KMS-11 (cell line): Measurements from ENCODE around the gene RHOBTB3.

Source experiments
- H2AFZ ChIP-seq: fragments of 200-600 bp; sonication (generic); 2 replicates; pipeline ENCODE4 v1.6.1; 2016; ENCODE audit warnings: antibody characterized with exemption, mixed run types, low read depth
- H3K27ac ChIP-seq: fragments of 200-600 bp; sonication (generic); 2 replicates; pipeline ENCODE4 v1.6.1; 2016; ENCODE audit warnings: mild to moderate bottlenecking, mixed run types
- H3K27me3 ChIP-seq: fragments of 200-600 bp; sonication (generic); 2 replicates; pipeline ENCODE4 v1.6.1; 2017; ENCODE audit warnings: mild to moderate bottlenecking, low read depth, mixed run types, moderate library complexity; ENCODE audit not compliant: insufficient read depth
- H3K36me3 ChIP-seq: fragments of 200-600 bp; sonication (generic); 2 replicates; pipeline ENCODE4 v1.6.1; 2017; ENCODE audit warnings: mild to moderate bottlenecking, mixed run types; ENCODE audit not compliant: insufficient read depth
- H3K4me1 ChIP-seq: fragments of 200-600 bp; sonication (generic); 2 replicates; pipeline ENCODE4 v1.6.1; 2016; ENCODE audit warnings: mild to moderate bottlenecking, low read depth, mixed run types; ENCODE audit not compliant: poor library complexity, severe bottlenecking
- H3K4me2 ChIP-seq: fragments of 200-600 bp; sonication (generic); 2 replicates; pipeline ENCODE4 v1.7.0; 2016; ENCODE audit warnings: mild to moderate bottlenecking, mixed run types
- H3K4me3 ChIP-seq: fragments of 200-600 bp; sonication (generic); IDR thresholded peaks from 2 replicates; pipeline ENCODE4 v1.6.1; 2017; ENCODE audit warnings: low read depth, low read length, mixed read lengths; ENCODE audit not compliant: insufficient read depth
- H3K79me2 ChIP-seq: fragments of 200-600 bp; sonication (generic); 2 replicates; pipeline ENCODE4 v1.6.1; 2016; ENCODE audit warnings: low read depth, mixed run types; ENCODE audit not compliant: insufficient read depth
- H3K9ac ChIP-seq: fragments of 200-600 bp; sonication (generic); 2 replicates; pipeline ENCODE4 v1.6.1; 2016; ENCODE audit warnings: mild to moderate bottlenecking, mixed run types
- H4K20me1 ChIP-seq: fragments of 200-600 bp; sonication (generic); 2 replicates; pipeline ENCODE4 v1.6.1; 2016; ENCODE audit warnings: mild to moderate bottlenecking, mixed run types; ENCODE audit not compliant: insufficient read depth
- CTCF ChIP-seq: fragments of 200-600 bp; sonication (generic); conservative IDR thresholded peaks from 2 replicates; pipeline ENCODE4 v1.6.1; 2017; ENCODE audit warnings: low read depth, mild to moderate bottlenecking, antibody characterized with exemption, low read length, moderate library complexity, mixed read lengths

RHOBTB3 gene

DNA sequence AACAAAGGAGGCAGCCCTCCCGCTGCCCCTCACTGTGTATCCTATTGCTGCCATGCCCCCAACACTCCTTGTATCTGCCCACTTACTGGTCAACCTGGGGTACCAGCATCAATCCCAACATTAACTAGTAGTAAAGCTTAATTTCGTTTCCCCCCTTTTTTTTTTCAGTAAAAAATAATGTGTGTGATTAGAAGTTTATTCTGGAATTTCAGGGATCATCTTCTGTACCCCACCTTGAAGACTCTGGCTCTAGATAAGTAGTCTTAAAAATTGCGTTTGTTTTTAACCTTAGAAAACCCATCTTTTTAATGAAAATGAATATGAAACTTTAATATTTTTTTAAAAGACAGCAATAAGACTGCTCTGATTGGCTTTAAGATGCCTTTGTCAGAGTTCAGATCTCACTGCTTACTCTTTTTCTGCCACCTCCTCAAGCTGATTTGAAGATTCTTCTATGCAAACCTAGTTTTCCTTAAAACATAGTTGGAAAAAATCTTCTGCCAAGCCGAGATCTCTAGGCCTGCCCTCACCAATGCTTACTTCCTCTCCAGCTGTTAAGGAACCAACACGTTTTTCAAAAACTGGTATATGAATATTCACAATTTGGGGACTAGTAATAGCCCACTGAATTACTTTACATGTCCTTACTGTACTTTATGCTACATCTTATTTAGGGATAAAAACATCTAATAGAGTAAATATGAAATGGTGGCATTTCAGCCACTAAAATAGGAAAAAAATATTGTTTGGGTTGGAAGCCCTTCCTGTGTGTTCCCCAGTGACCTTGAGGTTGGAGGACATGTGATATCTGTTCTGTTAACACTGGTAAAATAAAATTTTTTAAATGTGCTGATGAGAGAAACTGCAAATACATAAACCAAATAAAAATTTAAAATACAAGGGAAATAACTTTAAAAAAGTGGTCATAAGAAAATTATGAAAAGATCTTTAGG is 4.0 kb upstream of the RHOBTB3 start:
- Histone ChIP-seq H3K4me3 (no peak overlapping the region), H3K4me2 (peak overlapping the region; percentile 95)

GRCh38 chr5:95727764-95728191 is 3.4 kb upstream of the RHOBTB3 start:
- TF ChIP-seq CTCF: no peak
- Histone ChIP-seq H3K4me2 (peak overlapping the region; percentile 95), H3K79me2 (peaks cover 12% of the 10 kb centered on the region), H3K36me3 (no peaks in the 10 kb centered on the region), H3K9ac (peak overlapping the region; percentile 60; the same call in 1 of the 2 replicates), H4K20me1 (no peaks in the 10 kb centered on the region), H3K4me3 (no peak overlapping the region), H2AFZ (peak overlapping the region; percentile 35; the same call in 1 of the 2 replicates), H3K4me1 (peaks cover 81% of the 10 kb centered on the region), H3K27me3 (no peaks in the 10 kb centered on the region), H3K27ac (peak overlapping the region; percentile 87)

More for the DNA sequence above, 4.0 kb upstream of the RHOBTB3 start:
- H3K4me1 ChIP-seq: peaks cover 86% of the 10 kb centered on the region
- peak overlapping the region; percentile 29; the same call in 1 of the 2 replicates for H2AFZ ChIP-seq
- peak overlapping the region; percentile 60 for H3K9ac ChIP-seq
- no peaks in the 10 kb centered on the region for H4K20me1 ChIP-seq
- peak overlapping the region; percentile 87 for H3K27ac ChIP-seq
- no peaks in the 10 kb centered on the region for H3K27me3 ChIP-seq
- TF ChIP-seq CTCF: 0 out of 2 replicates have a peak, but pooled peaks have one; percentile 22
- no peaks in the 10 kb centered on the region for H3K36me3 ChIP-seq
- H3K79me2 ChIP-seq: peaks cover 6% of the 10 kb centered on the region; the same call in 1 of the 2 replicates

- Histone ChIP-seq H2AFZ (peak overlapping the region; percentile 35), H3K27me3 (no peaks in the 10 kb centered on the region), H3K9ac (peak overlapping the region; percentile 60; the same call in 1 of the 2 replicates), H3K4me3 (no peak overlapping the region), H3K27ac (peak overlapping the region; percentile 87), H3K4me1 (peaks cover 81% of the 10 kb centered on the region), H3K4me2 (peak overlapping the region; percentile 95), H3K79me2 (peaks cover 21% of the 10 kb centered on the region), H4K20me1 (no peaks in the 10 kb centered on the region), H3K36me3 (no peaks in the 10 kb centered on the region)
- TF ChIP-seq CTCF: no peak
Measured at GRCh38 chr5:95728494-95729114, 2.5 kb upstream of the RHOBTB3 start.

DNA sequence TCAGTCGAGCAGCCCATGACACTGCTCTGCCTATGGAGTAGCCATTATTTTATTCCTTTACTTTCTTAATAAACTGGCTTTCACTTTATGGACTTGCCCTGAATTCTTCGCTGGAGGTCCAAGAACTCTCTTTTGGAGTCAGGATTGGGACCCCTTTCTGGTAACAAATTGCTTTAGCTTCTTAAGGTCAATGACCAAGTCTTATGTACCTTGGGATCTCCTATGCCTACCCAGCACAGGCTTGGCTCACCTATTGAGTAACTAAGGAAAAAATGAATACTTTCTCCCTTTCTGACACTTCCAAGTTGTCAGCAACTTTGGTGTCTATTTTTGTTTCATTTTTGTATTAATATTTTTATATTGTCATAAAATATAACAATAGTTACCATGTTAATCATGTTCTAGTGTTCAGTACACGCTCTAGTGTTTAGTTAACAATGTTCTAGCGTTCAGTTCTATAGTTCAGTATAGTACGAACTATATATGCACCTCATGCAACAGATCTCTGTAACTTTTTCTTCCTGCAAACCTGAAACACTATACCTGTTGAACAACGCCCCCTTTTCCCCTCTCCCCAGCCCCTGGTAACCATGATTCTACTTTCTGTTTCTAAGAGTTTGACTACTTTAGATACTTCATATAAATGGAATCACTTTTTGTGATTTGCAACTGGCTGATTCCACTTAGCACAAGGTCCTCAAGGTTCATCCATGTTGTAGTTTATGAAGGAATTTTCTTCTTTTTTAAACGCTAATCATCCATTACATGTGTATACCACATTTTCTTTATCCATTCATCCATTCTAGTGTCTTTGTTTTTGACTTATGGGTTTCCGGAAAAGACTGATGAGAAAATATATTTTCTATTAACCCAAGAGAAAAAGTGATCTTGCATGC is 1.8 kb upstream of the RHOBTB3 start:
- H3K79me2 ChIP-seq: peaks cover 24% of the 10 kb centered on the region
- no peaks in the 10 kb centered on the region for H4K20me1 ChIP-seq
- peak overlapping the region; percentile 73; the same call in 1 of the 2 replicates for H2AFZ ChIP-seq
- no peak overlapping the region; the same call in 1 of the 2 replicates for H3K9ac ChIP-seq
- H3K27ac ChIP-seq: peak overlapping the region; percentile 87; the same call in 1 of the 2 replicates
- no peak for TF ChIP-seq CTCF
- peaks cover 80% of the 10 kb centered on the region for H3K4me1 ChIP-seq
- H3K4me3 ChIP-seq: no peak overlapping the region
- H3K4me2 ChIP-seq: peak overlapping the region; percentile 95
- no peaks in the 10 kb centered on the region for H3K27me3 ChIP-seq
- no peaks in the 10 kb centered on the region for H3K36me3 ChIP-seq
